ENCODE data around the gene SOAT1. TPM values are rescaled to one million over a fixed set of nuclear protein-coding genes. Genes with fewer than 3 reads are reported as not detected.

Gene SOAT1
- total RNA-seq, 1 experiment from 2014 or later = 37.1 TPM

- DNase-seq (ENCODE audit: low read depth, low spot score) = no peak
- in situ Hi-C loops (cut with HindIII; ENCODE audit: low pct_unique_long_range_greater_than_20kb, low sequenced_read_pairs) = no loop called here
Measured at GRCh38 chr1:179298952-179299351, 5.4 kb downstream of the SOAT1 start.

- peak; percentile 77 for DNase-seq (ENCODE audit: low read depth, low spot score)
- in situ Hi-C loops (cut with HindIII; ENCODE audit: low pct_unique_long_range_greater_than_20kb, low sequenced_read_pairs) = no loop called here
Measured at GRCh38 chr1:179300112-179300511, 6.5 kb downstream of the SOAT1 start.

GRCh38 chr1:179302070-179302469 is 8.5 kb downstream of the SOAT1 start:
- in situ Hi-C loops (cut with HindIII; ENCODE audit: low pct_unique_long_range_greater_than_20kb, low sequenced_read_pairs) = no loop called here
- DNase-seq (ENCODE audit: low read depth, low spot score) = no peak

- in situ Hi-C loops (cut with HindIII; ENCODE audit: low pct_unique_long_range_greater_than_20kb, low sequenced_read_pairs) = no loop called here
- DNase-seq (ENCODE audit: low read depth, low spot score) = no peak
Measured at GRCh38 chr1:179303200-179303785, 9.7 kb downstream of the SOAT1 start.

GRCh38 chr1:179305450-179305849 is 11.9 kb downstream of the SOAT1 start:
- in situ Hi-C loops (cut with HindIII; ENCODE audit: low pct_unique_long_range_greater_than_20kb, low sequenced_read_pairs) = no loop called here

GRCh38 chr1:179310291-179310690 is 16.7 kb downstream of the SOAT1 start:
- in situ Hi-C loops (cut with HindIII; ENCODE audit: low pct_unique_long_range_greater_than_20kb, low sequenced_read_pairs) = no loop called here
- no peak for DNase-seq (ENCODE audit: low read depth, low spot score)

More at GRCh38 chr1:179305450-179305849, 11.9 kb downstream of the SOAT1 start:
- no peak for DNase-seq (ENCODE audit: low read depth, low spot score)

DNA sequence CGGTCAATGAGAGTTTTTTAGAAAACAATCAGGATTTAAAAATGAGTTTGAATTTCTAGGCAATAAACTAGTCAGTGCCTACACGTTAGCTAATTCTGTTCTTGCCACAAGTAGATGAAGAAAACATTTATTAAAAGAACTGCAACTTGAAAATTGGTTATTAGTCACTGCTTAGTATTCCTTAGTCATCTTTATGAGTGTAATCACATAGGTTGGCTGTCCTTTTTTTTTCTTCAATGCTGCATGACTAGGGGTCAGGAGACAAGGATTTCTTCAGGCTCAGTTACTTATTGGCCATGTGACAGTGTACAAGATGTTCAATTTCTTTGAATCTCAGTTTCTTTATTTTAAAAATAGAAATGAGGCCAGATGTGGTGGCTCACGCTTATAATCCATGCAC is 17.1 kb downstream of the SOAT1 start:
- DNase-seq (ENCODE audit: low read depth, low spot score) = peak; percentile 46
- in situ Hi-C loops (cut with HindIII; ENCODE audit: low pct_unique_long_range_greater_than_20kb, low sequenced_read_pairs) = no loop called here

- DNase-seq (ENCODE audit: low read depth, low spot score) = no peak
Measured at GRCh38 chr1:179311149-179311700, 17.6 kb downstream of the SOAT1 start.

GRCh38 chr1:179313004-179313403 is 19.4 kb downstream of the SOAT1 start:
- in situ Hi-C loops (cut with HindIII; ENCODE audit: low pct_unique_long_range_greater_than_20kb, low sequenced_read_pairs) = no loop called here

More at GRCh38 chr1:179311149-179311700, 17.6 kb downstream of the SOAT1 start:
- in situ Hi-C loops (cut with HindIII; ENCODE audit: low pct_unique_long_range_greater_than_20kb, low sequenced_read_pairs) = no loop called here

DNA sequence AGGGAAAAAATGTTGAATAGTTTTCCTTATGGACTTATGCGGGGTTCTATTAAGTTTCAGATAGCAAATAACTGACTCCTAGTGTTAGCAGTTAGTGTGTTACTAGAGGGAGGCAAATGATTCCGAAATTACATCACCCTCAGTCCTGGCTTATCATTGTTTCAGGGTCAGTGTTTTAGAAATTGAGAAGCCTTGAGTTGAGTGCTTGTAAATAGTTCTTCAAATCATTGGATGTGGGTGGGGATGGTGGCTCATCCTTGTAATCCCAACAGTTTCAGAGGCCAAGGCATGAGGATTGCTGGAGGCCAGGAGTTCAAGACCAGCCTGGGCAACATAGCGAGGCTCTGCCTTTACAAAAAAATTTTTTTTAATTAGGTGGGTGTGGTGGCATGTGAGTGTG is 21.3 kb downstream of the SOAT1 start:
- in situ Hi-C loops (cut with HindIII; ENCODE audit: low pct_unique_long_range_greater_than_20kb, low sequenced_read_pairs) = no loop called here
- no peak for DNase-seq (ENCODE audit: low read depth, low spot score)

More at GRCh38 chr1:179313004-179313403, 19.4 kb downstream of the SOAT1 start:
- no peak for DNase-seq (ENCODE audit: low read depth, low spot score)

DNA sequence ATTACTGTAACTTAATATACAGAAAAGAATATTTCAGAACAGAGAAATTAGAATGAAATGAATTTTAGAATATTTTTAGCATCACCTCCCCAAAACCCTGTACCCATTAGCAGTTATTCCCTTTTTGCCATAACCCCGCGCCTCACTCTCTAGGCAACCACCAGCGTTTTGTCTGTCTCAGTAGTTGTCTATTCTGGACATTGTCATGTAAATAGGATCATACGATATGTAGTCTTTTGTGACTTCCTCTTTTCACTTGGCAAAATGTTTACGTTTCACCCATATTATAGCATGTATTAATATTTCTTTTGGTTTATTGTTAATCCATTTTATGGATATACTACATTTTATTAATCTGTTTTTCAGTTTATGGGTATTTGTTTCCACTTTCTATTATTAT is 24.9 kb downstream of the SOAT1 start:
- in situ Hi-C loops (cut with HindIII; ENCODE audit: low pct_unique_long_range_greater_than_20kb, low sequenced_read_pairs) = no loop called here
- no peak for DNase-seq (ENCODE audit: low read depth, low spot score)

DNA sequence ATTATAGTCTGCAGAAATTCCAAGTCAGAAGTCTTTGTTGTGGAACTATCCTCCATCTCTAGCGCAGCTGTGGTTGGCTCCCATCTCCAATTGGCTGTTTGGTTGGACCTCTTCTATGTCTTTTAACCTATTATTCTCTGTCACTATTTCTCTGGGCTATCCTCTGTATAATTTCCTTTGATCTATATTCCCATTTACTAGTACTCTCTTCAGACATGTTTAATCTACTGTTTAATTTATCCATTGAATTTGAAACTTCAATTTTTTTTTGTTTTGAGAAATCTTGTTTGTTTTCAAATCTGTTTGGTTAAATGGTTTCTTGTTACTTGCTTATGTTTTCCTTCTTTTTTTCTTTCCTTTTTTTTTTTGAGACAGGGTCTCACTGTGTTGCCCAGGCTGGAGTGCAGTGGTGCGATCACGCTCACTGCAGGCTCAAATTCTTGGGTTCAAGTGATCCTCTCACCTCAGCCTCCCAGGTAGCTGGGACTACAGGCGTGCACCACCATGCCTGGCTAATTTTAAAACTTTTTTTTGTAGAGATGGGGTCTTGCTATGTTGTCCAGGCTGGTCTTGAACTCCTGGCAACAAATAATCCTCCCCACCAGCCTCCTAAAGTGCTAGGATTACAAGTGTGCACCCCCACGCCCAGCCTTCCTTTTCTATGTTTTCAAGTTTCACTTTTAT is 28.1 kb downstream of the SOAT1 start:
- in situ Hi-C loops (cut with HindIII; ENCODE audit: low pct_unique_long_range_greater_than_20kb, low sequenced_read_pairs) = no loop called here
- DNase-seq (ENCODE audit: low read depth, low spot score) = no peak

DNA sequence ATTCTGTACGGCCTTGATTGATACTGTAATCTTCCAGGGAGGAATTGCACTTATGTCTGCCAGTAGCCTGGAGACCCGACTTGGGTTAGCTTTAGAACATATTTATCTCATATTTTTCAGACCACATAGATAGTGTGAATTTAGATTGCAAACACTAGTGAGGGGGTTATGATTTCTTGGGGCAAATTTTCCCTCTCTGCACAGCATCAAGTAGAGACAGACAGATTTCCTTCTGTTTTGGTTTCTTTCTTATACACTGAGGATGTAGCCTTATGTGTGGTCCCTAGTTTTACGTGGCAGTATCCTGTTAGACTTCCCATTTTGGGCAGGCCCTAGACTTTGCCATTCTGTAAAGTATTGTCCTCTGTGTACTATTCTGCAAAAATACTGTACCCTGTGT is 29.0 kb downstream of the SOAT1 start:
- in situ Hi-C loops (cut with HindIII; ENCODE audit: low pct_unique_long_range_greater_than_20kb, low sequenced_read_pairs) = no loop called here
- no peak for DNase-seq (ENCODE audit: low read depth, low spot score)

- no peak for DNase-seq (ENCODE audit: low read depth, low spot score)
- in situ Hi-C loops (cut with HindIII; ENCODE audit: low pct_unique_long_range_greater_than_20kb, low sequenced_read_pairs) = no loop called here
Measured at GRCh38 chr1:179323436-179323835, 29.8 kb downstream of the SOAT1 start.

DNA sequence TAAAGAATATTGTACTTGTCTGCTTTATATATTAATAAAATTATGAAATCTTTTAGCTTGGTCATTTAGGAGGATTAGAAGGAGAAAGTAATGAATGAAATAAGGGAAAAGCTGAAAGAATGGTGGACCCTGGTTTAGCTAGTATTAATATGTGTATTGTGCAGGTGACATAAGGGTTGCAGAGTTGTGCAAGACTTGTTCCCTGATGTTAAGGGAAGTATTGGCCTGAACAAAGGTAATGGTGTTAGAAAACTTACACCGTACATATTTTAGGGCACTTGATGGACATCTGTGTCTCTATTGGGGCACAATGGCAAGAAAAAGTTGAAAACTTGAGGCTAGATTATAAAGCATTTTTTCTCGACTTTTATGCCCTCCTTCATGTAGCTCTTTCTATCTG is 32.2 kb downstream of the SOAT1 start:
- DNase-seq (ENCODE audit: low read depth, low spot score) = no peak
- in situ Hi-C loops (cut with HindIII; ENCODE audit: low pct_unique_long_range_greater_than_20kb, low sequenced_read_pairs) = no loop called here

DNA sequence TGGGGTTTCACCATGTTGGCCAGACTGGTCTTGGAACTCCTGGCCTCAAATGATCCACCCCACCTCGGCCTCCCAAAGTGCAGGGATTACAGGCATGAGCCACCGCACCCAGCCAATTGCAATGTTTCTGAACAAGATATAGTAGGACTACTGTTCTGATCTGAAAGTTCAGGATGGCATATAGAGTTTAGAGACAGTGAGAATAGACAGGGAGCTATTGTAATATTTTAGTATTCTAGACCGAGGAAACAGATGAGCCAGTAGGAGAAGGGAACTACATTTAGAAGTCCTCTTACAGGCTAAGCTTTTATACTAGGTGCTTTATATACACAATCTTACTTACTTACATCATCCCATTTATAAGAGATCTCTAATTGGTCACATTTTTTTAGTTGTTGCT is 33.1 kb downstream of the SOAT1 start:
- in situ Hi-C loops (cut with HindIII; ENCODE audit: low pct_unique_long_range_greater_than_20kb, low sequenced_read_pairs) = no loop called here
- peak; percentile 67 for DNase-seq (ENCODE audit: low read depth, low spot score)

GRCh38 chr1:179327196-179327595 is 33.6 kb downstream of the SOAT1 start:
- DNase-seq (ENCODE audit: low read depth, low spot score) = no peak
- in situ Hi-C loops (cut with HindIII; ENCODE audit: low pct_unique_long_range_greater_than_20kb, low sequenced_read_pairs) = no loop called here

DNA sequence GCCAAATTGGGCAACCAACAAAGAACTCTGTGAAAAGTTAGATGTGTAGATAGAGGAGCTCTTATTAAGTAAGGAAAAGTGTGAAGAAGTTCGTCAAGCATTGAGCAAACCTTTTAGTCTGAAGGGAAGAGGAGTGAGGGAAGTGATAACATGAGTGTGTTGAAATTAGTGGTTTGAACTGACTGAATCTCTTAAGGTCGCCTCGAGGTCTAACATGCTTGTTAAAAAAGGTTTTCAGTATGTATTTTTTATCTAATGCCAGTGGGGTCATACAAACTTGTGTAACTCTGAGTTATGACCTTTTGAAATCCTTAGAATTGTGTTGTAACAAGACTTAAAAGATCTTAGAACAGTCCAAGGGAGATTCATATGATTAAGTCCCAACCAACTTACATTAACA is 34.1 kb downstream of the SOAT1 start:
- DNase-seq (ENCODE audit: low read depth, low spot score) = no peak
- in situ Hi-C loops (cut with HindIII; ENCODE audit: low pct_unique_long_range_greater_than_20kb, low sequenced_read_pairs) = no loop called here

DNA sequence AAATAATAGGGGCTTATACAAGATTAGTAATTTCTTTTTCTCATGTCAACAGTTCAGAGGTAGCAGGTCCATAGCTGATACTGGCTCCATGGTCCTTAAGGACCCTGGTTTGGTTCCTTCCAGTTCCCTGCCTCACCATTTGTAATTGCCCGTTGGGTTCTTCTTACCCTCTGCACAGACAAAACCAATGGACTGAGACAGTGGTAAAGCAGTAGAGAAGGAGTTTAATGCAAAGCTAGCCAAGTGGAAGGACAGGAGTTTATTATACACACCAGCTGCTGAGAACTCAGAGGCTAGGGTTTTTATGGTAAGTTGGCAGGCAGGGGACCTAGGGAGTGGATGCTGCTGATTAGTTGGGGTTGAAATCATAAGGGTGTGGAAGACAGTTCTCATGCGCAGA is 36.3 kb downstream of the SOAT1 start:
- in situ Hi-C loops (cut with HindIII; ENCODE audit: low pct_unique_long_range_greater_than_20kb, low sequenced_read_pairs) = no loop called here
- DNase-seq (ENCODE audit: low read depth, low spot score) = no peak
